ENCODE measurements around the gene IDH3G. TPM values are rescaled to one million over a fixed set of nuclear protein-coding genes. Genes with fewer than 3 reads are reported as not detected.
A peak's percentile ranks its signal among the peaks of the same experiment; 100 is the strongest.

The IDH3G gene
- polyA plus RNA-seq, 3 donors = 115 to 201 (median 130) TPM

DNA sequence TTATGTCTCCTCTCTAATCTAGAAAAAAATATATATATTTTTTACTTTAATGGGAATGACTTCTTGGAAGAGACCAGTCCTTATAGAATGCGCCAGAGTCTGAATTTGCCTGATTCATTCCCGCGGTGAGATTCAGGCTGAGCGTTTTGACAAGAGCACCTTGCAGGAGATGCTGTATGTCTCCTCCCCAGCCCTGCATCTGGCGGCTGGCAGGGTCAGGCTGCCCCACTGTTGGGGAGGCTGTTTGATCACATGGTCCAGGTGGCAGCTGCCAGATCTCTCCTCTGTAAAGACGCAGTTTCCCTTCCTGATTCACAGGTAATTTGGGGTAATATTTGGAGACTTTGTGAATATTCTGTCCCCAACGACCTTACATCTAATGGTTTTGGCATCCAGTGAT lies 26.4 kb upstream of the IDH3G start:
- peaks cover 38 to 84% (median 84%) of the 10 kb centered on the region in 3 donors for H3K27me3 Mint-ChIP-seq (ENCODE audit: low read depth in 3 of 3)
- no peak overlapping the region for H3K4me2 ChIP-seq (replicated peaks; ENCODE audit: extremely low read depth, low read length, poor library complexity, severe bottlenecking)
- no peak overlapping the region for H2AFZ ChIP-seq (ENCODE audit: insufficient read depth, low read depth, low read length, poor library complexity, severe bottlenecking)
- H4K20me1 ChIP-seq (ENCODE audit: insufficient read depth, low read length) = no peaks in the 10 kb centered on the region
- no peak for DNase-seq
- H3K36me3 Mint-ChIP-seq = no peaks in the 10 kb centered on the region
- H3K4me1 Mint-ChIP-seq = peaks cover 9% of the 10 kb centered on the region
- peak overlapping the region in 1 of 2 donors; percentile 46 for H3K4me3 Mint-ChIP-seq
- H3K4me3 ChIP-seq (replicated peaks in 1 of 3; ENCODE audit: low read depth in 2 of 3, low read length in 3 of 3) = no peak overlapping the region
- no CpG with 5 or more reads among the region's 7 CpGs for WGBS (ENCODE audit: insufficient coverage)
- peaks cover 3 to 10% of the 10 kb centered on the region in 2 donors for H3K4me1 ChIP-seq (ENCODE audit: control insufficient read depth in 1 of 2, insufficient read depth in 2 of 2, low read length in 2 of 2)
- H3K27ac Mint-ChIP-seq = no peak overlapping the region
- H3K27ac ChIP-seq (ENCODE audit: low read depth in 1 of 2, low read length in 2 of 2) = no peak overlapping the region
- H3K9me3 ChIP-seq (replicated peaks in 1 of 2; ENCODE audit: control insufficient read depth in 1 of 2, insufficient read depth in 1 of 2, low read length in 2 of 2) = peaks cover 0 to 5% of the 10 kb centered on the region in 2 donors
- H3K36me3 ChIP-seq (replicated peaks in 1 of 2; ENCODE audit: control insufficient read depth in 1 of 2, insufficient read depth in 2 of 2, low read length in 2 of 2) = no peaks in the 10 kb centered on the region
- no peaks in the 10 kb centered on the region for H3K79me2 ChIP-seq (ENCODE audit: insufficient read depth, low read length)
- H3K27me3 ChIP-seq (ENCODE audit: control insufficient read depth in 2 of 2, insufficient read depth in 2 of 2, low read length in 2 of 2) = peaks cover 24 to 60% of the 10 kb centered on the region in 2 donors
- intact Hi-C loops (cut with micrococcal nuclease) = no loop called here
- H3K9ac ChIP-seq (ENCODE audit: insufficient read depth, low read length, poor library complexity, severe bottlenecking) = no peak overlapping the region
- TF ChIP-seq CTCF (IDR thresholded peaks at IDR 0.05) = no peak
- H3K9me3 Mint-ChIP-seq = peaks cover 0 to 13% (median 0%) of the 10 kb centered on the region in 7 donors

DNA sequence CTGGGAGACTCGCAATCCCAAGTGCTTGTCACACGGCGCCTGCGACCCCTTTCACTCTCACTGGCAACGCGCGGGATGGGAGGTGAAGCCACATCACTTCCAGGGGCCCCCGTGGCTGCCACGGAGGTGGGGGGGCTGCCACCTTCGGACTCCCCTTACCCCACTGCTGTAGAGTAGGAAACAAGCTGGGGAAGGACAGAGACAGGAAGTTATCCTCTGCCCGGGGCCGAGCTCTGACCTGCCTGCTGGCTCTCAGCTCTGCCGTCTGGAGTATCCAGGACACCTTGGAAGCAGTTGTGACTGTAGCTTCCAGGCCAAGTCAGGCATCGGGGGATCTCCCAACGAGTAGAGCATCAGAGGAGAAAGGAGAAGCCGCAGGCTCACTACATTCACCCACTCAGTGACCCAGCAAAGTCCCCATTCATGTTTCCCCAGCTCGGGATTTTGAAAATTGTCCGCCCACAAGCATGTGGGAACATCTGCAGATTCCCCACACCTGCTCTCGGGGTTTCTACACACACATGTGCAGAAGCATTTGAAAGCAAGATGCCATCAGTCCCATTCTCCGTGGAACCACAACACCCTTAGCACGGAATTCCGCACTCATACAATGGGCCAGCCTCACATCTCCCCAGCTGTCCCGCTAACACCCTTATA lies 25.3 kb upstream of the IDH3G start:
- no peaks in the 10 kb centered on the region for H3K36me3 ChIP-seq (replicated peaks in 1 of 2; ENCODE audit: control insufficient read depth in 1 of 2, insufficient read depth in 2 of 2, low read length in 2 of 2)
- peaks cover 0 to 5% of the 10 kb centered on the region in 2 donors for H3K9me3 ChIP-seq (replicated peaks in 1 of 2; ENCODE audit: control insufficient read depth in 1 of 2, insufficient read depth in 1 of 2, low read length in 2 of 2)
- H3K9ac ChIP-seq (ENCODE audit: insufficient read depth, low read length, poor library complexity, severe bottlenecking) = peak overlapping the region; percentile 8
- H4K20me1 ChIP-seq (ENCODE audit: insufficient read depth, low read length) = no peaks in the 10 kb centered on the region
- H3K9me3 Mint-ChIP-seq = peaks cover 0 to 13% (median 0%) of the 10 kb centered on the region in 7 donors
- H3K4me1 Mint-ChIP-seq = peaks cover 15% of the 10 kb centered on the region
- intact Hi-C loops (cut with micrococcal nuclease) = no loop called here
- peaks cover 3 to 10% of the 10 kb centered on the region in 2 donors for H3K4me1 ChIP-seq (ENCODE audit: control insufficient read depth in 1 of 2, insufficient read depth in 2 of 2, low read length in 2 of 2)
- 16% methylated on average over 3 of the region's 23 CpGs for WGBS (ENCODE audit: insufficient coverage)
- peak overlapping the region; percentile 64 for H3K4me2 ChIP-seq (replicated peaks; ENCODE audit: extremely low read depth, low read length, poor library complexity, severe bottlenecking)
- peak overlapping the region in 1 of 3 experiments; percentile 54 for H3K4me3 ChIP-seq (replicated peaks in 1 of 3; ENCODE audit: low read depth in 2 of 3, low read length in 3 of 3)
- no peaks in the 10 kb centered on the region for H3K36me3 Mint-ChIP-seq
- peak overlapping the region; percentile 61 for H2AFZ ChIP-seq (ENCODE audit: insufficient read depth, low read depth, low read length, poor library complexity, severe bottlenecking)
- peaks cover 38 to 83% (median 80%) of the 10 kb centered on the region in 3 donors for H3K27me3 Mint-ChIP-seq (ENCODE audit: low read depth in 3 of 3)
- no peak overlapping the region for H3K27ac ChIP-seq (ENCODE audit: low read depth in 1 of 2, low read length in 2 of 2)
- no peaks in the 10 kb centered on the region for H3K79me2 ChIP-seq (ENCODE audit: insufficient read depth, low read length)
- H3K4me3 Mint-ChIP-seq = peak overlapping the region; percentile 45 to 76
- peaks cover 19 to 53% of the 10 kb centered on the region in 2 donors for H3K27me3 ChIP-seq (ENCODE audit: control insufficient read depth in 2 of 2, insufficient read depth in 2 of 2, low read length in 2 of 2)
- no peak overlapping the region for H3K27ac Mint-ChIP-seq
- DNase-seq = no peak
- TF ChIP-seq CTCF (IDR thresholded peaks at IDR 0.05) = no peak
